HEK293 (cell line): Measurements from ENCODE around the gene AFG1L.

ENCODE experiments used
- CTCF ChIA-PET: fragments of 350-600 bp; formaldehyde crosslinking; extraction: SDS; loops from one replicate; lab custom pipeline; 2021; ENCODE audit warnings: antibody characterized with exemption; lab: Yijun Ruan, JAX
- POLR2A ChIA-PET: fragments of 300-600 bp; formaldehyde crosslinking; extraction: SDS; loops from one replicate; lab custom pipeline; 2020; ENCODE audit warnings: antibody characterized with exemption, inconsistent platforms; lab: Yijun Ruan, JAX
- H3K27ac ChIP-seq: fragments of 200-500 bp; sonication (Bioruptor generic); 2 replicates; pipeline ENCODE4 v1.5.1; 2014; ENCODE audit warnings: low read depth, low read length, control low read depth, inconsistent platforms; ENCODE audit errors: extremely low read depth
- H3K36me3 ChIP-seq, 2 experiments: fragments of 200-500 bp in 1 of 2; sonication (Bioruptor generic) in 1 of 2; 1 replicate in 1 of 2; 2 replicates in 1 of 2; pipeline ENCODE4 v1.5.1; 2014 to 2017; ENCODE audit warnings: inconsistent platforms in 2 of 2, low read length in 2 of 2; ENCODE audit not compliant: control insufficient read depth in 2 of 2, insufficient read depth in 1 of 2
- H3K4me1 ChIP-seq: fragments of 200-500 bp; sonication (Bioruptor generic); 2 replicates; pipeline ENCODE4 v1.5.1; 2014; ENCODE audit warnings: mild to moderate bottlenecking, low read length, inconsistent platforms; ENCODE audit not compliant: control insufficient read depth, insufficient read depth
- H3K4me3 ChIP-seq: 2 replicates; pipeline ENCODE4 v1.5.1; 2011; ENCODE audit warnings: low read depth, mild to moderate bottlenecking, control low read depth, low read length, moderate library complexity
- H3K9me3 ChIP-seq: fragments of 200-500 bp; sonication (Bioruptor generic); 2 replicates; pipeline ENCODE4 v1.5.1; 2014; ENCODE audit warnings: low read depth, low read length, inconsistent platforms; ENCODE audit not compliant: control insufficient read depth, insufficient read depth
- ATF2 ChIP-seq: fragments of 450-650 bp; formaldehyde crosslinking; IDR thresholded peaks from 2 replicates; pipeline ENCODE4 v1.5.1; 2016; ENCODE audit warnings: missing biosample characterization, missing genetic modification characterization, low read depth
- FEZF1 ChIP-seq: fragments of 450-650 bp; formaldehyde crosslinking; IDR thresholded peaks from 2 replicates; pipeline ENCODE4 v1.5.1; 2016; ENCODE audit warnings: missing biosample characterization, missing genetic modification characterization
- KLF10 ChIP-seq: fragments of 450-650 bp; IDR thresholded peaks from 2 replicates; pipeline ENCODE4 v1.5.1; 2018; ENCODE audit warnings: missing biosample characterization, mild to moderate bottlenecking, missing genetic modification characterization
- OVOL3 ChIP-seq: fragments of 450-650 bp; formaldehyde crosslinking; IDR thresholded peaks from 2 replicates; pipeline ENCODE4 v1.5.1; 2016; ENCODE audit warnings: missing biosample characterization, missing genetic modification characterization
- PATZ1 ChIP-seq: fragments of 450-650 bp; formaldehyde crosslinking; IDR thresholded peaks from 2 replicates; pipeline ENCODE4 v1.5.1; 2016; ENCODE audit warnings: missing biosample characterization, missing genetic modification characterization
- SCRT2 ChIP-seq: fragments of 450-650 bp; formaldehyde crosslinking; IDR thresholded peaks from 2 replicates; pipeline ENCODE4 v1.5.1; 2016; ENCODE audit warnings: missing biosample characterization, missing genetic modification characterization
- SP7 ChIP-seq: fragments of 450-650 bp; formaldehyde crosslinking; IDR thresholded peaks from 2 replicates; pipeline ENCODE4 v1.5.1; 2016; ENCODE audit warnings: missing biosample characterization, missing genetic modification characterization
- ZBTB21 ChIP-seq: fragments of 450-650 bp; formaldehyde crosslinking; IDR thresholded peaks from 2 replicates; pipeline ENCODE4 v1.5.1; 2017; ENCODE audit warnings: missing biosample characterization, missing genetic modification characterization
- ZBTB44 ChIP-seq: fragments of 450-650 bp; IDR thresholded peaks from 2 replicates; pipeline ENCODE4 v1.5.1; 2018; ENCODE audit warnings: missing biosample characterization, mild to moderate bottlenecking, missing genetic modification characterization
- ZBTB6 ChIP-seq: fragments of 450-650 bp; formaldehyde crosslinking; IDR thresholded peaks from 2 replicates; pipeline ENCODE4 v1.5.1; 2017; ENCODE audit warnings: missing biosample characterization, missing genetic modification characterization
- ZFP41 ChIP-seq: fragments of 450-650 bp; formaldehyde crosslinking; IDR thresholded peaks from 2 replicates; pipeline ENCODE4 v1.5.1; 2016; ENCODE audit warnings: missing biosample characterization, missing genetic modification characterization, borderline replicate concordance
- ZNF10 ChIP-seq: fragments of 450-650 bp; formaldehyde crosslinking; IDR thresholded peaks from 2 replicates; pipeline ENCODE4 v1.5.1; 2017; ENCODE audit warnings: missing biosample characterization, missing genetic modification characterization
- ZNF112 ChIP-seq: fragments of 450-650 bp; formaldehyde crosslinking; IDR thresholded peaks from 2 replicates; pipeline ENCODE4 v1.5.0; 2017; ENCODE audit warnings: missing biosample characterization, missing genetic modification characterization
- ZNF248 ChIP-seq: fragments of 450-650 bp; formaldehyde crosslinking; IDR thresholded peaks from 2 replicates; pipeline ENCODE4 v1.5.1; 2017; ENCODE audit warnings: missing biosample characterization, missing genetic modification characterization
- ZNF26 ChIP-seq: fragments of 450-650 bp; formaldehyde crosslinking; IDR thresholded peaks from 2 replicates; pipeline ENCODE4 v1.5.1; 2016; ENCODE audit warnings: missing biosample characterization, missing genetic modification characterization
- ZNF274 ChIP-seq, 2 experiments: fragments of 200-500 bp in 1 of 2; fragments of 450-650 bp in 1 of 2; sonication (Bioruptor generic) in 1 of 2; formaldehyde crosslinking in 1 of 2; IDR thresholded peaks; 2 replicates each; pipeline versions ENCODE4 v1.5.1 to v1.6.1; 2014 to 2016; ENCODE audit warnings: borderline replicate concordance in 1 of 2, inconsistent platforms in 1 of 2, low read length in 1 of 2, missing biosample characterization in 1 of 2, missing genetic modification characterization in 1 of 2
- ZNF416 ChIP-seq: fragments of 450-650 bp; formaldehyde crosslinking; IDR thresholded peaks from 2 replicates; pipeline ENCODE4 v1.5.1; 2016; ENCODE audit warnings: missing biosample characterization, missing genetic modification characterization
- ZNF488 ChIP-seq: fragments of 450-650 bp; formaldehyde crosslinking; IDR thresholded peaks from 2 replicates; pipeline ENCODE4 v1.5.1; 2016; ENCODE audit warnings: missing biosample characterization, missing genetic modification characterization
- ZNF621 ChIP-seq: fragments of 450-650 bp; formaldehyde crosslinking; IDR thresholded peaks from 2 replicates; pipeline ENCODE4 v1.5.1; 2017; ENCODE audit warnings: missing biosample characterization, missing genetic modification characterization
- ZNF629 ChIP-seq: fragments of 450-650 bp; formaldehyde crosslinking; IDR thresholded peaks from 2 replicates; pipeline ENCODE4 v1.5.1; 2017; ENCODE audit warnings: missing biosample characterization, missing genetic modification characterization
- ZNF670 ChIP-seq: fragments of 450-650 bp; formaldehyde crosslinking; IDR thresholded peaks from 2 replicates; pipeline ENCODE4 v1.5.1; 2016; ENCODE audit warnings: missing biosample characterization, missing genetic modification characterization, low read depth
- ZNF677 ChIP-seq: fragments of 450-650 bp; IDR thresholded peaks from 2 replicates; pipeline ENCODE4 v1.5.0; 2018; ENCODE audit warnings: missing biosample characterization, mild to moderate bottlenecking, missing genetic modification characterization, moderate library complexity
- ZNF768 ChIP-seq: fragments of 450-650 bp; formaldehyde crosslinking; IDR thresholded peaks from 2 replicates; pipeline ENCODE4 v1.5.1; 2018; ENCODE audit warnings: missing biosample characterization, mild to moderate bottlenecking, missing genetic modification characterization

AFG1L gene

GRCh38 chr6:108434222-108434621, 139.4 kb downstream of the AFG1L start:
- ChIA-PET CTCF (interaction anchor here (0.6 kb wide), 2 partner anchors 27 to 401 kb away, joined by 3 read pairs; no protein-coding TSS in a partner anchor), POLR2A (no interaction called here)
- no peaks in the 10 kb centered on the region for H3K36me3 ChIP-seq
- no peak for TF ChIP-seq FEZF1 (tag by site-specific recombination)
- no peak for TF ChIP-seq ZNF26 (tag by site-specific recombination)
- no peak for TF ChIP-seq ZNF768 (tag by site-specific recombination)
- TF ChIP-seq ATF2 = no peak
- no peak for TF ChIP-seq ZNF621 (tag by site-specific recombination)
- no peak for TF ChIP-seq ZFP41 (tag by site-specific recombination)
- no peak for TF ChIP-seq ZBTB21
- TF ChIP-seq PATZ1 (tag by site-specific recombination) = no peak
- TF ChIP-seq ZNF10 (tag by site-specific recombination) = no peak
- H3K27ac ChIP-seq = no peak overlapping the region
- no peak overlapping the region for H3K4me3 ChIP-seq
- no peaks in the 10 kb centered on the region for H3K4me1 ChIP-seq
- no peaks in the 10 kb centered on the region for H3K9me3 ChIP-seq

- ChIA-PET CTCF (interaction anchor here (1.2 kb wide), 1 partner anchor 29 kb away, joined by 3 read pairs; no protein-coding TSS in a partner anchor), POLR2A (no interaction called here)
- H3K4me3 ChIP-seq = no peak overlapping the region
- H3K9me3 ChIP-seq = no peaks in the 10 kb centered on the region
- no peak overlapping the region for H3K27ac ChIP-seq
- no peaks in the 10 kb centered on the region for H3K36me3 ChIP-seq
- TF ChIP-seq ZFP41 (tag by site-specific recombination) (no peak), SP7 (tag by site-specific recombination) (no peak), ZNF488 (tag by site-specific recombination) (no peak), ZNF416 (no peak)
- no peaks in the 10 kb centered on the region for H3K4me1 ChIP-seq
Observed at GRCh38 chr6:108435391-108435790, 140.5 kb downstream of the AFG1L start.

GRCh38 chr6:108436771-108437170, 141.9 kb downstream of the AFG1L start:
- POLR2A ChIA-PET = no interaction called here
- no peaks in the 10 kb centered on the region for H3K4me1 ChIP-seq
- H3K9me3 ChIP-seq = no peaks in the 10 kb centered on the region
- no peak overlapping the region for H3K27ac ChIP-seq
- no peak overlapping the region for H3K4me3 ChIP-seq
- CTCF ChIA-PET = interaction anchor here (1.1 to 1.2 kb wide), 2 partner anchors 27 to 56 kb away, joined by 3 read pairs; no protein-coding TSS in a partner anchor
- no peaks in the 10 kb centered on the region for H3K36me3 ChIP-seq
- no peak for TF ChIP-seq OVOL3
- no peak for TF ChIP-seq ZBTB6
- TF ChIP-seq ZNF629 = no peak
- TF ChIP-seq ZNF112 (tag by site-specific recombination) = no peak
- no peak for TF ChIP-seq ZNF274 (IDR thresholded peaks at IDR 0.05; ENCODE audit: low read length)
- TF ChIP-seq ZNF274 (tag by site-specific recombination; IDR thresholded peaks at IDR 0.05; ENCODE audit: borderline replicate concordance) = no peak
- no peak for TF ChIP-seq ZNF670 (tag by site-specific recombination)
- TF ChIP-seq SCRT2 (tag by site-specific recombination) = no peak
- no peak for TF ChIP-seq KLF10 (tag by site-specific recombination)
- TF ChIP-seq ZNF677 (tag by site-specific recombination) = no peak
- TF ChIP-seq ZNF248 = no peak
- TF ChIP-seq ZBTB44 (tag by site-specific recombination) = no peak
